HG03135 (cell line): Measurements from ENCODE around the gene SRSF4.

Experiments used
- ATAC-seq: cut with Tn5 transposase; IDR thresholded peaks from one replicate; pipeline ENCODE4 v1.9.1; 2021; ENCODE audit warnings: mild to moderate bottlenecking, moderate library complexity; ENCODE audit not compliant: unreplicated experiment

The SRSF4 gene

DNA sequence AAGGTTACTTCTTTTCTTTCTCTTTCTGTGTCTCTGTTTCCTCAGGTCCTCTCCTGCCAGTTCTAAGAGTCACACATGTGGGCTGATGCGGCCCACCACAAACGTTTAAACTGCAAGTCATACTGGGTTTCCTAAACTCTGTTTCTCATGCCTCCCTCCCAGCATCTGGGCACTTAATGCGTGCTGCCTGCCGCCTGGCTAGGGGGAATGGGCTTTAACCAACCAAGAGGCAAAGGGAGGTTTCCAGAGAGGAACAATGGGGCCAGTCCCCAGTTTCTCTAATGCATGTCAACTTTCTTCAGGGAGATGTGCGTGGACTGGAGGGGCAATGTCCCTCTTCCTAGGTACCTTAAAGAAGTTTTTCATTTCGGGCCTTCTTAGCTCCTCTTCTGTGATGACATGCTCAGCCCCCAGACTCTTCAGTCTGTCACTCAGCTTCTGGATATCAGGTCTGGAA, 19.9 kb upstream of the SRSF4 start:
- ATAC-seq: no peak

DNA sequence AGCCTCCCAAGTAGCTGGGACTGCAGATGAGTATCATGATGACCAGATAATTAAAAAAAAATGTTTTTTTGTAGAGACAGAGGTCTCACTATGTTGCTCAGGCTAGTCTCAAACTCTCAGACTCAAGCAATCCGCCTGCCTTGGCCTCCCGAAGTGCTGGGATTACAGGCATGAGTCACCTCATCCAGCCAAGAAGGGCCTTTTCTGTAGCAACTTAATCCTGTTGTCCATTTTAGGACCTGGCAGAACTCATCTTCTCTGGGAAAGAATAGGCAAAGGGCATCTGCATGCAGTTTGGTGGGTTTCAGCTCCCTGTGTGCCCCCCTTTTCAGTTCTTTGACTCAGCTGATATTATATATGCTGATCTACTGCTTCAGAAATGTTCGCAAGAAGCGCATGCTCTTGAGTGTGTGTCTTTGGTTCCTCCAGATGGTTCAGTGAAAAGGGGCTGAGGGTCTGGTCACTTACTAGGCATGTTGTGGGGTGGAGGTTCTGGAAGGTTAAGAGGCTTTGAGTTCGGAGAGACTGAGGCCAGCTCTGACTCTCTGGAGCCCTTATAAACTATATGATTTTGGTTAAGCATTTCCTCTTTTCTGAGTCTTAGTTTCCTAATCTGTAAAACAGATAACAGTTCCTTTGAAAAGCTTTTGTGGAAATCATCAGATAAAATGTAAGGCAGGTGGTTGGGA, 19.4 kb upstream of the SRSF4 start:
- ATAC-seq: no peak

DNA sequence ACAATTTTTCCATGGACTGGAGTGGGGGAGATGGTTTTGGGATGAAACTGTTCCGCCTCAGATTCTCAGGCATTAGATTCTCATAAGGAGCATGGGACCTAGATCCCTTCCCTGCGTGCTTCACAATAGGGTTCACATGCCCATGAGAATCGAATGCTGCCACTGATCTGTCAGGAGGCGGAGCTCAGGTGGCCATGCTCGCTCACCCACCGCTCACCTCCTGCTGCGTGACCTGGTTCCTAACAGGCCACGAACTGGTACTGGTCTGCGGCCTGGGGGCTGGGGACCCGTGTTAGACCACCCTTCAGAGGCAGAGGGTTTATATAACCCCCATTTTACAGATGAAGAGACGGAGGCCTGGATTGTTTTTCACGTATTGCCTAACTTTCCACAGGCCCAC, 16.3 kb upstream of the SRSF4 start:
- no peak for ATAC-seq

DNA sequence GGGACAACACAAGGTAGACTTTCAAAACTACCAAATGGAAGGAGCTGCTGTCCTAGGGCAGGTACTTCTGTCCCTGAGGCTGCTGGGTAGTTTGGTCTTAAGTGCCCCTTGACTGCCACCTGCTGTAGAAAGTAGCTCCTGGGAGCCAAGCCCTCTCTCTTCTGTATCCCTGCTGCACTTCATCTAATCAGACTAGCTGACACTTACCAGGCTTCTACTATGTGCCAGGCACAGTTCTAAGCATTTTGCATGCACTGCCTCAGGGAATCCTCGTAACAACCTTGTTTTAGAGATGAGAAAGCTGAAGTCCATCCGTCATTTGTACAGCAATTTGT, 15.9 kb upstream of the SRSF4 start:
- no peak for ATAC-seq

DNA sequence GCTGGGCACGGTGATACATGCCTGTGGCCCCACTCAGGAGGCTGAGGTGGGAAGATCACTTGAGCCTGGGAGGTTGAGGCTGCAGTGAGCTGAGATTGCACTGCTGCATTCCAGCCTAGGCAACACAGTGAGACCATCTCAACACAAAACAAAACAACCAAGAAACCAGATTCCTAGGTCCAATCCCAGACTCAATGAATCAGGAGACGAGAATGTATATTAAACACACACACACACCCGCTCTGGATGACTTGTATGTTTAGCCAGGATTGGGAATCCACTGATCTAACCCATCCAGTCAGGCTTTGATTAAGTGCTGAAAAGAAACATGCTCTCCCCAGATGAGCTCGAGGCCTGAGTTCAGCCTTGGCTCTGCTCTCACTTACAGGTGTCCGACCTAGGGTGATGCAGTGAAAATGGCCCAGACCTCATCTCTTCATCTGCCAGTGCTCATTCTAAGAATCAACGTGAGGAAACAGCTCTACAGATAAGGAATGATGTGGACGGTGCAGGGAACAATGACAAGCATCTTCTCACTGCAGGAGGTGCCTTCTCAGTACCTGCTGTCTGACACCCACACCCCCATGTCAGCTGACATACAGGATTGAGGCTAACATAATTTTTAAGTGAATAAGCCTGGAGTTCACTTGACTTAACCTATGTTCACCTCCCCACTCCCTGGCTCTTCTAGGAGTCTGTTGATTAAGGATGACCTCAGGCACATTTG, 15.3 kb upstream of the SRSF4 start:
- no peak for ATAC-seq

DNA sequence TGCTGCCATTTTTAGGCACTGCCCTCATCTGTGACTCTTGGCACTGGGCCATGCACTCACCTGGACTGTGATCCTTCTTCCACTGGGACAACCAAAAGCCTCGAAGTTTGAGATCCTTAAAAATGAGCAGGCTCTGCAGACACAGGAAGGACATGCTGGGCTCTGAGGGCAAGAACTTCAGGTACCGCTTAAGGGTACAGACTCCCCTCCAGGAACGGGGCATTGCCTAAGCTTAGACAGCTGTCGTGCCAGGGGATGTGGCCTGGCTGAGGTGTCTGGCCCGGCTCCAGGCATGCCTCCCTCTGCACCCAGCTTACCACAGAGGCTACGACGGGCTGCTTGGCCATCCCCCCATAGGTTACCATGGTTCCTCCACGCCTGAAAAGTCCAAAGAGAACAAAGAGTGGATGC, 14.2 kb upstream of the SRSF4 start:
- ATAC-seq: no peak

DNA sequence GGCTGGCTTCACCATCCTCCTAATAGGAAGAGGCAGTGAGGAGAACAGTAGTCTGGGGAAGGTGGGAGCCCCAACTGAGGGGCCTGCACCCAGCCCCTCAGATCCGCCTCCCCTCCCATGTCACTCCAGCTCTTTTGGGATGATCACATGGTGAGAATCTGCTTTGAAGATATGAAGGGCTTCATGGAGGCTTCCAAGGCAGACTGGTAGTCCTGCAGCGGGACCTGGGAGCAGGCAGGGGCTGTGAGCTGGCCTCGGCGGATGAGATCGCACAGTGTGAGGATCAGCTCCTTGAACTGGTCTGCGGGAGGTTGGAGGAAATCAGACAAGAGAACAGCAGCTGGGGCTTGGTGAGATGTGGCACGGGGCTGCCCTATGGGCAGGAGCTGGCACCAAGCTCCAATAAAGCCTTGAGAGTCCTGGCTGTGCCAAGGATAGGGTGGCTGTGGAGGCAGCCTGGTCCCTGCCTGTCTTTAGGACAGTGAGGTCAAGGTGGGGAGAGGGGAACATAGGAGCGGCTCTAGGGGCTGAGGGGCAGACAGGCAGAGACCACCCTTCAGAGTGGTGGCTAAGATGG, 12.3 kb upstream of the SRSF4 start:
- no peak for ATAC-seq

DNA sequence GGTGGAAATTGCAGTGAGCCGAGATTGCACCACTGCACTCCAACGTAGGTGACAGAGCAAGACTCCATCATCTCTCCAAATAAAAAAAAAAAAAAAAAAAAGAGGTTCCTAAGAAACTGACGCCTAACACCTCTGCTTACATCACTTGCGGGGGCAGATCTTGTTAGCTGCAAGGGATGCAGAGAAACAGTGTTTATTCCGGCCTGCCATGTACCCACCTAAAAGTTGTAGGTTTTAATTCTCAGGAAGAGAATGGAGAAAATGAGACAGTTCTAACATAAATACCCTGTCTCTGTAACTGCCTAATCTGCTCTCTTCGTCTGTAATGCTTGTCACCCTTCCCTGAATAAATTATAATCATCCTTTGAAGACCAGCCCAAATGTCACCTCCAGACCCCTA, 9.0 kb upstream of the SRSF4 start:
- ATAC-seq: no peak

DNA sequence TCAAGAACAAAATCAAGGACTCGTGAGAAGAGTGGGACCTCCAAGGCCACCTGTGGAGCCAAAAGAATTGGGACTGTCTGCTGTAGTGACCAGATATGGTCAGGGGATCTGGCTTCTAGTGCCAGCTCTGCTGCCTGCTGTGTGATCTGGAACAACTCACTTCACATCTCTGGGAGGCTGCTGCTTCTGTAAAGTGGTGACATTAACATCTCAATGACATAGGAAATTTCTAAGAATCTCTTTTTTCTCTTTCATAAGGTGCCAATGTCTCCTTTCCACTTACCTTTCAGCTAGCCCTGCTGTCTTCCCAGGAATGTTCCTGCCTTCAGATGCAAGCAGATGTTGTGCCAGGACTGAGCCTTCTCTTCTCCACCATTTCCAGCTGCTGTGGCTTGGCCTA, 5.0 kb upstream of the SRSF4 start:
- ATAC-seq: no peak

DNA sequence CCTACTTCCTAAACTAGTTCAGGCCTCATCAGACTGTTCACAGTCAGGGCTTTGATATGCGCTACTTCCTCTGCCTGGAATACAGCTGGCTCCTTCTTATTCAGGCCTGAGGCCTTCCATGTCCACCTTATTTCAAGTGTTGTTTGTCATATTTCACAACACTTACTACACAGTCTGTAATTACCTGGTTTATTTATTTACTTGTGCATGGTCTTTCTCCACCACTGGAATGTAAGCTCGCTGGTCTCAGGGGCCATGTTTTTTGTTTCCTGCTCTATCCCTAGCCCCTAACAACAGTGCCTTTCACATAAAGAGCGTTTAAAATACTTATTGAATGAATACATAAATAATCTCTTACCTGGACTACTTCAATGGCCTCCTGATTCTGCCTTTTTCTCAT, 4.6 kb upstream of the SRSF4 start:
- no peak for ATAC-seq

DNA sequence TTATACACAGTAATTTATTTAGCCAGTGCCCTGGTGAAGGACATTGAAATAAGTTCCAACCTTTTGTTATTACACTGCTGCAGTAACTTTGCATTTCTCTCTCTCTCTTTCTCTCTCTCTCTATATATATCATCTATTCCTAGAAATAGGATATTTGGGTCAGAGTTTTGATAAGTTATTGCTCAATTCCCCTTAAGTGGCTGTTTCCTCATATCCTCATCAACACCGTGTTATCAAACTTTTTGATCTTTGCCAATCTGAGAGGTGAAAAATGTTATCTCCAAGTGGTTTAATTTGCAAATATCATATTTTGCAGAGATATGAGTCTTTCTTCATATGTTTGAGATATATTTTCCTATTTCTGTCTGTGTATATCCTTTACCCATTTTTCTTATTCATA, 1.6 kb upstream of the SRSF4 start:
- no peak for ATAC-seq

DNA sequence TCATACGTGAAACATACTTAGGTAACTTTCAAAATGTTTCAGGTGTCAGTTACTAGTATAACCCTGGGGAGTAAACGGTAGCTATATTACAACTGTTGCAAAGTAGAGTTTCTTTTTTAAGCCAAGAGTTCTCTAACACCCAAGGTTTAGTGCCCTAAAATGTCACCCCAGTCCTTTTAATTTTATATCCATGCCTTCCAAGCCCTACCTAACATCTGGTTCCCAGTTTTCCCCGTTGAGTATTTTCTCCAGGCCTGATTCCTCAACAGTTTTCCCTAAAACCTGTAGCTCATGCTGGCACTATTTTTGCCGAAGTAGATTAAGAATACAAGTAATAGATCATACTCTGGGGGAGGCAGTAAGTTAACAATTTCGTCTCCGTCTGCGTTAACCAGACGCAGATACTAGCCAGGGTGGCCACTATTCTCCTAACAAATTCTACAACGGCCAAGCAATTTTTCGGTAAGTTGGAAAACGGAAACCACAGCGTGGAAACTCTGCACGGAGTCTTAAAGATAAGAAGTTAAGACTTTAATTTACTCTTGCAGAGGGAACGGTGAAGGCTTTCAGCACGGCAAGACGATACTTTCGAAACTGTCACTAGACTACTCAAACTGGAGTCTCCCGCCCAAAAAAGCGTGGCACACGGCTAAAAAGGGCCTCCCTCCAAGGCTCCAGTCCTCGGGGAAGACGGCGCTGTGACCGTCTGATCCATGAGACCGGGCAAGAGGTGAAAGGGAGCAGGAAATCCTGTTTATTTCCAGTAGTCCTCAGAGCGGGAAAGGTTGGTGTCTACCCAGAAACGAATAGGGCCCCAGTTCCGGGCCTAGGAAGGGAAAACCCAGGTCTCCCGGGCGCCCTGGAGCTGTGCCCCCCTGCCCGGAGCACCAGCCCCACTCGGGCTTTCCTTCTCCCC, 945 bp downstream of the SRSF4 start:
- peak; percentile 5 for ATAC-seq

DNA sequence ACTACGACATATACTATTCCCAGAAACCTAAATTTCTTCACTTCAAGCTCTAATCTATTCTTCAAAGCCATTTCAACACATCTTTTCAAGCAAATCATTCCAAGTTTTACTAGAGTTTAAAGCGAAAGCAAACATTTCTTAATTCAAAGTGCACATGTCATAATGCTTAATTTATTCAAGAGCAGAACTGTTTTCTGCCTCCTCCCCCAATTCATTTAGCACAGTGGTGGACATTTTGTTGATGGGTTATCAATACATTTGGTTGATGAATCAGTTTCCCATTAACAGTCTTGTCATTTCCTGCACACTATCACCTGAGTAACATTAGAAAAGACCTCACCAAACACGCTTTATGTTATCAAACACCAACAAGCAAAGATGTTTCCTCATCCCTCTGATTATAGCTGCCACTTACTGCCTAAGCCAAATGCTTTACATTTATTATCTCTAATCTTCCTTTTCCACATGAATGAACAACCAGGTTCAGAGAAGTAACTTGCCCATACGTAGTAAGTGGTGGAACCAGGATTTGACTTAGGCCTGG, 2.0 kb downstream of the SRSF4 start:
- ATAC-seq: no peak

DNA sequence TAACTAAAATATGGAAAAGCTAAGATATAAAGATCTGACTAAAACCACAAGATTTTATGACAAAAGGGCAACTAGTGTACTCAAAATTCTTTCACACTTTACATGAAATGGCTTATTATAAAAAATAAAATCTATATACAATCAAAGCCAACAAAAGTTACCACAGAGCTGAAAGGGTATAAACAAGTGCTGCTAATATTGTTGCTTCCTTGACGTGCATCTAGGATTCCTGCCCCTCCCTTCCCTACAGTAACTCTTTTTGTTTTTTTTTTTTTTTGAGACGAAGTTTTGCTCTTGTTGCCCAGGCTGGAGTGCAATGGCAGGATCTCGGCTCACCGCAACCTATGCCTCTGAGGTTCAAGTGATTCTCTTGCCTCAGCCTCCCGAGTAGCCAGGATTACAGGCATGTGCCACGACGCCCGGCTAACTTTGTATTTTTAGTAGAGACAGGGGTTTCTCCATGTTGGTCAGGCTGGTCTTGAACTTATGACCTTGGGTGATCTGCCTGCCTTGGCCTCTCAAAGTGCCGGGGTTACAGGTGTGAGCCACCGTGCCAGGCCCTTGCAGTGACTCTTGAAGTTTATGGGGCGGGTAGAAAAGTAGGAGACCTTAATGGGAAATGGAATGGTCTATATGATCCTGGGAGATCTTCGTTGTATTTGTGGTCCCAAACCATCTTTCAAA, 4.5 kb downstream of the SRSF4 start:
- no peak for ATAC-seq

DNA sequence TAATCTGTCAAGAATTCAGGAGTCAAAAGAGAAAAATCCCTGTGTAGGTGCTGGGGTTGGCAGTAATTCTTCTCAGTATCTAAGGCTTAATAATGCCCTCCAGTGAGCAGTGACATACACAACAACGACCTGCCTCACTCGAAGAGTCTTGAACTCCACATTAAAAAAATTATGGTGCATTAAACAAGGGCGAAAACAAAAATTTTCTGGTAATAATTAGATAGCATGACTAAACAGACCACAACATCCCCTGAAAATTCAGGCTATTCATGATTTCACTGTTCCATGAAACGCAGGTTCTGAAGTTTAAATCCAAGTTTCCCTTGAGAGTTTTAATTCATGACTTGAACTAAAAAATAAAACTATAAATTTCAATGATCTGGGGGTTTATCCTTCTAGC, 5.1 kb downstream of the SRSF4 start:
- no peak for ATAC-seq

DNA sequence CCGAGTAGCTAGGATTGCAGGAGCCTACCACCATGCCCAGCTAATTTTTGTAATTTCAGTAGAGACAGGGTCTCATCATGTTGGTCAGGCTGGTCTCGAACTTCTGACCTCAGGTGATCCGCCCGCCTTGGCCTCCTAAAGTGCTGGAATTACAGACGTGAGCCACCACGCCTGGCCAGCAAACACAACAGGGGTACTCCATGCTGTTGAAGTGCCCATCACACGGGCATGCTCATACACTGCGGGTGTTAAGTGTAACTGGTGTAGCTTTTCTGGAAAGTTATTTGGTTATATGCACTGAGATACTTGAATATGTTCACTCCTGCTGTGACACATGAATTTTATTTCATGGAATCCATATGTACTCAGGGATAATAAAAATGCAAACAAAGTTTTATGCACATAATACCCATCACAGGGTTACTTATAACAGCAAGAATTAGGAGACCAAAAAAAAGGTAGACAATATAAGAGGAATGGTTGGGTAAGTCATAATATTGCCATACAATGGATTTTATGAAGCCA, 9.2 kb downstream of the SRSF4 start:
- ATAC-seq: no peak

DNA sequence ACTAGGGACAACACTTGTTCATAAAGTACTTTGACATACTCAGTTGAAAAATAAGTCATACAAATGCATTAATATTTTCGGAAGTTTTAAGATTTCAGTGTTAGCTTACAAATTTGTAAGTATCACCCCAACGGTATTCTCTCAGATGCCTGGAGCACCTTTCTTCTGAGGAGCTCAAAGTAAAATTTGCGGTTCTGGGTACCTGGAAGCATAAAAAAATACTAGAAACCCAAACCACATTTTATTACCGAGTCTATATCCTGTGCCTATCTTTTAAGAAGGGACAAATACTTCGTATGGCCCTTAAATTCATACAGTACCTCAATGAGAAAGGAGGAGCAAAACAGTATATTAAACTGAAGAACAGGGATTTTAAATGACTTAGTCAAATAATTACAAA, 10.2 kb downstream of the SRSF4 start:
- ATAC-seq: no peak

DNA sequence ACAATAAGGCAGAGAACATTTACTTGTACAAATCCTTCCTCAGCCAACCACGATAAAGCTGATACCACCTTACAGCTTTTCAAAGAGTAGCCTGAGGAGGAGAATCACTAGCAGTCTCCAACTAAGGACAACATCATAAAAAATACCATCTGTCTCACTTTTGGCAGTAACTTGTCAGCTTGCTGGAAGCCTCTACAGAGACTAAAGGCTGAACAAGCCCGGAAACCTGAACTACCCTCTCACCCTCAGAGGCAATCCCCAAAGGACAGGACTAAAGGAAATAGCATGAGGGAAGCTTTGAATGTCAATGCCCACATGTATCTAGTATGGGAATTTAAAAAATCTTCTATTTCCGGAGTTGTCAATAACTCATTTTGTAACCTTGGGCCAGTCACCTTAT, 10.6 kb downstream of the SRSF4 start:
- no peak for ATAC-seq

DNA sequence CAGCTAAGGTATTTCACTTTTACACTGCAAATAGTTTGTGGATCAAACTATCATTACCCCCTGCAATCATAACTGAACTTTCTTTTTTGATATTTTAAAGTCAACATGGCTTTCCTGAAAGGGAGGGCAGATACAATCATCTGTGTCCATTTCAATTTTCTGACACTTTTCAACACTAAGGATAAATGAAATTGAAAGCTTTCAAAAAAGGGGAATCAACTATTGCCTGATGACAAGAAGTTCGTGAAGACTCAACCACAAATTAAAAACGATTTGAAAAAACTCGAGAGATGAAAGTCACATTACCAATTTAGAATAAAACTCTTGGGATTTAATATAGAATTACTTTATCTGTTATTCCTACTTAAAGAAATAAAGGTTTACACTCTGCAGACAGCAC, 11.7 kb downstream of the SRSF4 start:
- no peak for ATAC-seq

DNA sequence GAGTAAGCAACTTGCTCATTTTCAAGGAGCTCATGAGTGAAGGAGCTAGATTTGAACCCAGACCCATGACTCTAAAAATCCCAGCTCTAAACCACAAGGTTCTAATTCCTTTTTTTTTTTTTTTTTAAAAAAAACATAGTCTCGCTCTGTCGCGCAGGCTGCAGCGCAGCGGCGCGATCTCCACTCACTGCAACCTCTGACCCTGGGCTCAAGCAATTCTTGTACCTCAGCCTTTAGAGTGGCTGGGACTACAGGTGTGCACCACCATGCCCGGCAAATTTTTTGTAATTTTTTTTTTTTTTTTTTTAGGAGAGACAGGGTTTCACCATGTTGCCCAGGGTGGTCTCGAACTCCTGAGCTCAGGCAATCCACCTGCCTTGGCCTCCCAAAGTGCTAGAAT, 13.8 kb downstream of the SRSF4 start:
- no peak for ATAC-seq
